Endometrium (tissue), 2 donors: ENCODE results near the gene EFHC1.

Source experiments
- FAIRE-seq: peaks from 2 replicates; lab custom pipeline; 2012; peaks lifted over from hg19 to GRCh38; lab: Jason Lieb, UNC
- donor health status: control.
- donor health status: control.

EFHC1 gene

GRCh38 chr6:52555518-52556233, 135.5 kb downstream of the EFHC1 start:
- no peak for FAIRE-seq

- FAIRE-seq = no peak
These were observed 137.5 kb downstream of the EFHC1 start for GRCh38 chr6:52557389-52558265.

- FAIRE-seq = no peak
These were observed 138.3 kb downstream of the EFHC1 start for GRCh38 chr6:52558266-52559000.

- FAIRE-seq = no peak
These were observed 140.3 kb downstream of the EFHC1 start for GRCh38 chr6:52560462-52560861.

GRCh38 chr6:52562911-52563310, 142.8 kb downstream of the EFHC1 start:
- FAIRE-seq = no peak

GRCh38 chr6:52564856-52565255, 144.7 kb downstream of the EFHC1 start:
- no peak for FAIRE-seq

GRCh38 chr6:52566201-52566600, 146.1 kb downstream of the EFHC1 start:
- no peak for FAIRE-seq

- no peak for FAIRE-seq
These were observed 146.7 kb downstream of the EFHC1 start for GRCh38 chr6:52566853-52567279.

- no peak for FAIRE-seq
These were observed 148.2 kb downstream of the EFHC1 start for GRCh38 chr6:52568320-52568719.

- FAIRE-seq = no peak
These were observed 150.2 kb downstream of the EFHC1 start for GRCh38 chr6:52570291-52570700.

GRCh38 chr6:52571099-52571755, 151.1 kb downstream of the EFHC1 start:
- FAIRE-seq = no peak

GRCh38 chr6:52572536-52572935, 152.4 kb downstream of the EFHC1 start:
- no peak for FAIRE-seq

- FAIRE-seq = no peak
These were observed 153.2 kb downstream of the EFHC1 start for GRCh38 chr6:52573295-52573694.
